H9 (cell line): ENCODE results near the gene NDUFV3. TPM values are rescaled to one million over a fixed set of nuclear protein-coding genes. Genes with fewer than 3 reads are reported as not detected.

Source experiments
- DNase-seq: peaks from one replicate; pipeline ENCODE4 v3.0.0-alpha.2; 2017
- H2AFZ ChIP-seq: one replicate; pipeline ENCODE4 v1.6.1; 2013; ENCODE audit warnings: mild to moderate bottlenecking, low read length, control low read depth, moderate library complexity
- H2AK5ac ChIP-seq: 2 replicates; pipeline ENCODE4 v1.6.1; 2013; ENCODE audit warnings: low read length, control low read depth, mixed read lengths; ENCODE audit not compliant: insufficient read length
- H2BK120ac ChIP-seq: one replicate; pipeline ENCODE4 v1.6.1; 2013; ENCODE audit warnings: low read depth, mild to moderate bottlenecking, low read length, control low read depth, inconsistent platforms; ENCODE audit not compliant: poor library complexity, severe bottlenecking
- H2BK12ac ChIP-seq: 2 replicates; pipeline ENCODE4 v1.6.1; 2013; ENCODE audit warnings: low read length, control low read depth, mixed read lengths, low read depth; ENCODE audit not compliant: insufficient read length
- H2BK15ac ChIP-seq: 2 replicates; pipeline ENCODE4 v1.6.1; 2013; ENCODE audit warnings: low read depth, low read length, control low read depth
- H2BK20ac ChIP-seq: one replicate; pipeline ENCODE4 v1.6.1; 2013; ENCODE audit warnings: low read depth, mild to moderate bottlenecking, low read length, control low read depth, inconsistent platforms; ENCODE audit not compliant: poor library complexity, severe bottlenecking
- H2BK5ac ChIP-seq: 2 replicates; pipeline ENCODE4 v1.6.1; 2013; ENCODE audit warnings: low read length, control low read depth, mixed read lengths; ENCODE audit not compliant: insufficient read length
- H3K14ac ChIP-seq: 2 replicates; pipeline ENCODE4 v1.6.1; 2013; ENCODE audit warnings: low read length, control low read depth; ENCODE audit not compliant: insufficient read depth
- H3K18ac ChIP-seq: 2 replicates; pipeline ENCODE4 v1.6.1; 2013; ENCODE audit warnings: low read depth, mild to moderate bottlenecking, mixed read lengths, low read length, control low read depth; ENCODE audit not compliant: insufficient read length
- H3K23ac ChIP-seq: 2 replicates; pipeline ENCODE4 v1.6.1; 2013; ENCODE audit warnings: low read length, control low read depth, mixed read lengths, low read depth; ENCODE audit not compliant: insufficient read length
- H3K23me2 ChIP-seq: 2 replicates; pipeline ENCODE4 v1.6.1; 2013; ENCODE audit warnings: low read depth, mild to moderate bottlenecking, mixed read lengths, low read length, control low read depth; ENCODE audit not compliant: insufficient read length, poor library complexity, severe bottlenecking
- H3K27ac ChIP-seq: 2 replicates; pipeline ENCODE4 v1.5.1; 2013; ENCODE audit warnings: low read length, control low read depth, mixed read lengths, low read depth; ENCODE audit not compliant: insufficient read length
- H3K27me3 ChIP-seq: 2 replicates; pipeline ENCODE4 v1.6.1; 2013; ENCODE audit warnings: low read length, control low read depth, inconsistent platforms; ENCODE audit not compliant: insufficient read depth
- H3K4ac ChIP-seq: 2 replicates; pipeline ENCODE4 v1.6.1; 2013; ENCODE audit warnings: low read depth, mild to moderate bottlenecking, control low read depth, inconsistent platforms, low read length, moderate library complexity
- H3K4me1 ChIP-seq: 2 replicates; pipeline ENCODE4 v1.6.1; 2013; ENCODE audit warnings: low read length, control low read depth, inconsistent platforms; ENCODE audit not compliant: insufficient read depth
- H3K4me2 ChIP-seq: 2 replicates; pipeline ENCODE4 v1.6.1; 2013; ENCODE audit warnings: low read length, control low read depth, mixed read lengths; ENCODE audit not compliant: insufficient read length, insufficient read depth
- H3K56ac ChIP-seq: 2 replicates; pipeline ENCODE4 v1.6.1; 2013; ENCODE audit warnings: low read depth, mild to moderate bottlenecking, mixed read lengths, low read length, control low read depth; ENCODE audit not compliant: insufficient read length
- H3K79me1 ChIP-seq: 2 replicates; pipeline ENCODE4 v1.6.1; 2013; ENCODE audit warnings: low read depth, mild to moderate bottlenecking, moderate library complexity, low read length, control low read depth, inconsistent platforms; ENCODE audit not compliant: insufficient read depth, poor library complexity, severe bottlenecking
- H3K79me2 ChIP-seq: 2 replicates; pipeline ENCODE4 v1.6.1; 2013; ENCODE audit warnings: low read length, control low read depth, inconsistent platforms; ENCODE audit not compliant: insufficient read depth
- H3K9ac ChIP-seq: 2 replicates; pipeline ENCODE4 v1.6.1; 2013; ENCODE audit warnings: low read length, control low read depth, mixed read lengths; ENCODE audit not compliant: insufficient read length; ENCODE audit errors: extremely low read depth
- H3K9me3 ChIP-seq: one replicate; pipeline ENCODE4 v1.6.1; 2013; ENCODE audit warnings: low read depth, low read length, inconsistent platforms; ENCODE audit not compliant: control insufficient read depth
- H3T11ph ChIP-seq: one replicate; pipeline ENCODE4 v1.6.1; 2013; ENCODE audit warnings: mild to moderate bottlenecking, low read length, control low read depth, inconsistent platforms
- H4K20me1 ChIP-seq: one replicate; pipeline ENCODE4 v1.6.1; 2013; ENCODE audit not compliant: control insufficient read depth, insufficient read length, insufficient read depth
- H4K5ac ChIP-seq: 2 replicates; pipeline ENCODE4 v1.6.1; 2013; ENCODE audit warnings: low read depth, mild to moderate bottlenecking, mixed read lengths, low read length, control low read depth; ENCODE audit not compliant: insufficient read length
- H4K8ac ChIP-seq: replicated peaks from 2 replicates; pipeline ENCODE4 v1.6.1; 2013; ENCODE audit warnings: low read length, control low read depth, mixed read lengths, low read depth; ENCODE audit not compliant: insufficient read length
- H4K91ac ChIP-seq: 2 replicates; pipeline ENCODE4 v1.6.1; 2013; ENCODE audit warnings: low read depth, mild to moderate bottlenecking, moderate library complexity, mixed read lengths, low read length, control low read depth; ENCODE audit not compliant: insufficient read length
- H3K27ac Mint-ChIP-seq, 3 experiments: 2 replicates in 2 of 3; 3 replicates in 1 of 3; pipeline ENCODE4 v1.8.0; 2020 to 2021; ENCODE audit warnings: mixed read lengths in 3 of 3, mild to moderate bottlenecking in 1 of 3, moderate library complexity in 1 of 3
- H3K27me3 Mint-ChIP-seq: 2 replicates; pipeline ENCODE4 v1.8.0; 2021; ENCODE audit warnings: low read depth, mild to moderate bottlenecking, moderate library complexity, mixed read lengths
- H3K36me3 Mint-ChIP-seq, 3 experiments: 2 replicates in 2 of 3; 3 replicates in 1 of 3; pipeline ENCODE4 v1.8.0; 2020 to 2021; ENCODE audit warnings: low read depth in 3 of 3, mixed read lengths in 3 of 3; ENCODE audit not compliant: insufficient read depth in 1 of 3
- H3K4me1 Mint-ChIP-seq, 2 experiments: 2 replicates each; pipeline ENCODE4 v1.8.0; 2020; ENCODE audit warnings: mixed read lengths in 2 of 2
- H3K4me3 Mint-ChIP-seq, 2 experiments: 2 replicates in 1 of 2; 3 replicates in 1 of 2; pipeline ENCODE4 v1.8.0; 2020 to 2021; ENCODE audit warnings: mild to moderate bottlenecking in 2 of 2, mixed read lengths in 2 of 2, moderate library complexity in 1 of 2
- H3K9me3 Mint-ChIP-seq, 2 experiments: 2 replicates in 1 of 2; 3 replicates in 1 of 2; pipeline ENCODE4 v1.8.0; 2020; ENCODE audit warnings: mild to moderate bottlenecking in 2 of 2, mixed read lengths in 2 of 2, moderate library complexity in 1 of 2
- WGBS: extraction: QIAGEN DNeasy Blood & Tissue Kit; methylation state at CpG from one replicate; pipeline ENCODE4 v1.1.7; 2013; ENCODE audit warnings: missing lambda C conversion rate, low lambda C conversion rate, mixed read lengths; ENCODE audit not compliant: insufficient read length; ENCODE audit errors: extremely low coverage; 5-methylcytosine and 5-hydroxymethylcytosine counted together
- total RNA-seq: library from RNA; stranded (reverse); gene quantifications from 2 replicates; pipeline ENCODE4 v1.2.1, GENCODE V29; 2021
- TF ChIP-seq, protein P1 (sequence below): fragments of 200-600 bp; sonication (generic); conservative IDR thresholded peaks from 3 replicates; pipeline ENCODE4 v1.8.0; 2021; ENCODE audit warnings: antibody characterized with exemption, mild to moderate bottlenecking

The NDUFV3 gene
- total RNA-seq, 1 experiment from 2014 or later, result 35.6 TPM

- Histone ChIP-seq H3K14ac (no peak overlapping the region), H3K9ac (no peak overlapping the region), H3K9me3 (no peaks in the 10 kb centered on the region), H2BK12ac (no peak overlapping the region), H2AK5ac (no peak overlapping the region), H3K27ac (no peak overlapping the region), H3K23me2 (no peaks in the 10 kb centered on the region), H3T11ph (no peak overlapping the region), H3K18ac (no peak overlapping the region), H2BK15ac (no peak overlapping the region), H3K79me2 (peaks cover 9% of the 10 kb centered on the region; the same call in 1 of the 2 replicates), H4K20me1 (no peaks in the 10 kb centered on the region), H2AFZ (no peak overlapping the region), H4K91ac (no peak overlapping the region), H4K5ac (no peak overlapping the region), H2BK120ac (no peak overlapping the region), H2BK5ac (no peak overlapping the region), H2BK20ac (no peak overlapping the region), H4K8ac (no peak overlapping the region), H3K27me3 (no peaks in the 10 kb centered on the region), H3K79me1 (peaks cover 3% of the 10 kb centered on the region), H3K4me2 (no peak overlapping the region), H3K4me1 (no peaks in the 10 kb centered on the region), H3K4ac (no peak overlapping the region), H3K56ac (no peak overlapping the region), H3K23ac (no peak overlapping the region)
- DNase-seq, result no peak
- TF ChIP-seq, protein P1, sequence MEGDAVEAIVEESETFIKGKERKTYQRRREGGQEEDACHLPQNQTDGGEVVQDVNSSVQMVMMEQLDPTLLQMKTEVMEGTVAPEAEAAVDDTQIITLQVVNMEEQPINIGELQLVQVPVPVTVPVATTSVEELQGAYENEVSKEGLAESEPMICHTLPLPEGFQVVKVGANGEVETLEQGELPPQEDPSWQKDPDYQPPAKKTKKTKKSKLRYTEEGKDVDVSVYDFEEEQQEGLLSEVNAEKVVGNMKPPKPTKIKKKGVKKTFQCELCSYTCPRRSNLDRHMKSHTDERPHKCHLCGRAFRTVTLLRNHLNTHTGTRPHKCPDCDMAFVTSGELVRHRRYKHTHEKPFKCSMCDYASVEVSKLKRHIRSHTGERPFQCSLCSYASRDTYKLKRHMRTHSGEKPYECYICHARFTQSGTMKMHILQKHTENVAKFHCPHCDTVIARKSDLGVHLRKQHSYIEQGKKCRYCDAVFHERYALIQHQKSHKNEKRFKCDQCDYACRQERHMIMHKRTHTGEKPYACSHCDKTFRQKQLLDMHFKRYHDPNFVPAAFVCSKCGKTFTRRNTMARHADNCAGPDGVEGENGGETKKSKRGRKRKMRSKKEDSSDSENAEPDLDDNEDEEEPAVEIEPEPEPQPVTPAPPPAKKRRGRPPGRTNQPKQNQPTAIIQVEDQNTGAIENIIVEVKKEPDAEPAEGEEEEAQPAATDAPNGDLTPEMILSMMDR, result no peak
- no peaks in the 10 kb centered on the region; the same call in 1 of the 2 replicates for H3K27me3 Mint-ChIP-seq
- H3K36me3 Mint-ChIP-seq, result peaks cover 44 to 87% (median 82%) of the 10 kb centered on the region in 3 experiments; a peak in 6 of 7 replicates
- no peaks in the 10 kb centered on the region for H3K9me3 Mint-ChIP-seq
- H3K4me3 Mint-ChIP-seq, result no peak overlapping the region
- no peaks in the 10 kb centered on the region for H3K4me1 Mint-ChIP-seq
- H3K27ac Mint-ChIP-seq, result peak overlapping the region in 1 of 3 experiments; percentile 70; a peak in 2 of 7 replicates
- WGBS, result no CpG with 5 or more reads among the region's 11 CpGs
These were observed 35.9 kb upstream of the NDUFV3 start for GRCh38 chr21:42857216-42857615.
